Measurements from ENCODE around the gene PRDX2.

The PRDX2 gene

DNA sequence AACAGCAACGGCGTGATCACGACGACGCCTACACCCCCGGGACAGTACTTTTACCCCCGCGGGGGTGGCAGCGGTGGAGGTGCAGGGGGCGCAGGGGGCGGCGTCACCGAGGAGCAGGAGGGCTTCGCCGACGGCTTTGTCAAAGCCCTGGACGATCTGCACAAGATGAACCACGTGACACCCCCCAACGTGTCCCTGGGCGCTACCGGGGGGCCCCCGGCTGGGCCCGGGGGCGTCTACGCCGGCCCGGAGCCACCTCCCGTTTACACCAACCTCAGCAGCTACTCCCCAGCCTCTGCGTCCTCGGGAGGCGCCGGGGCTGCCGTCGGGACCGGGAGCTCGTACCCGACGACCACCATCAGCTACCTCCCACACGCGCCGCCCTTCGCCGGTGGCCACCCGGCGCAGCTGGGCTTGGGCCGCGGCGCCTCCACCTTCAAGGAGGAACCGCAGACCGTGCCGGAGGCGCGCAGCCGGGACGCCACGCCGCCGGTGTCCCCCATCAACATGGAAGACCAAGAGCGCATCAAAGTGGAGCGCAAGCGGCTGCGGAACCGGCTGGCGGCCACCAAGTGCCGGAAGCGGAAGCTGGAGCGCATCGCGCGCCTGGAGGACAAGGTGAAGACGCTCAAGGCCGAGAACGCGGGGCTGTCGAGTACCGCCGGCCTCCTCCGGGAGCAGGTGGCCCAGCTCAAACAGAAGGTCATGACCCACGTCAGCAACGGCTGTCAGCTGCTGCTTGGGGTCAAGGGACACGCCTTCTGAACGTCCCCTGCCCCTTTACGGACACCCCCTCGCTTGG, 9.3 kb downstream of the PRDX2 start:
- peak; percentile 79 for DNase-seq

DNA sequence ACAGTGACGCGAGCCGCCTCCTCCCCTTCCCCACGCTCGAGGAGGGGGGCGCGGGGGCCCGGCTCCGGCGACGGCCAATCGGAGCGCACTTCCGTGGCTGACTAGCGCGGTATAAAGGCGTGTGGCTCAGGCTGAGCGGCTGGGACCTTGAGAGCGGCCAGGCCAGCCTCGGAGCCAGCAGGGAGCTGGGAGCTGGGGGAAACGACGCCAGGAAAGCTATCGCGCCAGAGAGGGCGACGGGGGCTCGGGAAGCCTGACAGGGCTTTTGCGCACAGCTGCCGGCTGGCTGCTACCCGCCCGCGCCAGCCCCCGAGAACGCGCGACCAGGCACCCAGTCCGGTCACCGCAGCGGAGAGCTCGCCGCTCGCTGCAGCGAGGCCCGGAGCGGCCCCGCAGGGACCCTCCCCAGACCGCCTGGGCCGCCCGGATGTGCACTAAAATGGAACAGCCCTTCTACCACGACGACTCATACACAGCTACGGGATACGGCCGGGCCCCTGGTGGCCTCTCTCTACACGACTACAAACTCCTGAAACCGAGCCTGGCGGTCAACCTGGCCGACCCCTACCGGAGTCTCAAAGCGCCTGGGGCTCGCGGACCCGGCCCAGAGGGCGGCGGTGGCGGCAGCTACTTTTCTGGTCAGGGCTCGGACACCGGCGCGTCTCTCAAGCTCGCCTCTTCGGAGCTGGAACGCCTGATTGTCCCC, 10.1 kb downstream of the PRDX2 start, which contains the start of gene JUNB:
JUNB (plus strand) TSS at position 142 of the 706 bp plus-strand sequence; CDS start at position 428, 286 bp downstream.
- peak; percentile 95 for DNase-seq

DNA sequence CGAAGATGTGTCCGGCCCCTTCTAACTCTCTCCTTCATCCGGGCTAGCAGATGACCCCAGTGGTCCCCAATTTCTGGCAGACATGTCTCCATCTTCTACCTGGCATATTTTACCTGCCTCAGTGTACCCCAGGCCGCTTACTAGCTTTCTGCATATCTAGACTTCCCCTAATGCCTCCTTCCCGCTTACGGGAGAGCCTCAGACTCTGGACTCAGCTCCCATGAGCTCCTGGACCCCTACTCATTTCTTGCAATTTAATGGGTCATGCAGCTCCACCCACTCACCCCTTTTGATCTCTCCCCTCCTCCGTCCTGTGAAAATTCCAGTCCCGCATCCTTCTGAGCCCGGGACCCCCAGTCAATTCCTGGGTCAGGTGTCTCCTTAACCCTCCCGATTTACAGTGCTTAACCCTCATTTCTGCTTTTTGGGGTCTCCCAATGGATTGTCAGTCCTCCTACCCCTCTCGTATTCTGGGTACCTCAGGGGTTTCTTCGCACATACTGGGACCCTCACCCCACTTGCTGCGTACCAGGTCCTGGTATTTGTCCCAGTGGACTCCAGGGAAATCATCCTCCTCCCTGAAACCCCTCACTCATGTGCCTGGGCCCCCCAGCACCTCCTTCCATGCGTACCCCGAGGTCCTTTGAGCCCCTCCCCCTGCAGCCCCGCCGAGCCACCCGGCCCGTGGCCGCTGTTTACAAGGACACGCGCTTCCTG, 10.8 kb downstream of the PRDX2 start:
- DNase-seq, result peak; percentile 15

DNA sequence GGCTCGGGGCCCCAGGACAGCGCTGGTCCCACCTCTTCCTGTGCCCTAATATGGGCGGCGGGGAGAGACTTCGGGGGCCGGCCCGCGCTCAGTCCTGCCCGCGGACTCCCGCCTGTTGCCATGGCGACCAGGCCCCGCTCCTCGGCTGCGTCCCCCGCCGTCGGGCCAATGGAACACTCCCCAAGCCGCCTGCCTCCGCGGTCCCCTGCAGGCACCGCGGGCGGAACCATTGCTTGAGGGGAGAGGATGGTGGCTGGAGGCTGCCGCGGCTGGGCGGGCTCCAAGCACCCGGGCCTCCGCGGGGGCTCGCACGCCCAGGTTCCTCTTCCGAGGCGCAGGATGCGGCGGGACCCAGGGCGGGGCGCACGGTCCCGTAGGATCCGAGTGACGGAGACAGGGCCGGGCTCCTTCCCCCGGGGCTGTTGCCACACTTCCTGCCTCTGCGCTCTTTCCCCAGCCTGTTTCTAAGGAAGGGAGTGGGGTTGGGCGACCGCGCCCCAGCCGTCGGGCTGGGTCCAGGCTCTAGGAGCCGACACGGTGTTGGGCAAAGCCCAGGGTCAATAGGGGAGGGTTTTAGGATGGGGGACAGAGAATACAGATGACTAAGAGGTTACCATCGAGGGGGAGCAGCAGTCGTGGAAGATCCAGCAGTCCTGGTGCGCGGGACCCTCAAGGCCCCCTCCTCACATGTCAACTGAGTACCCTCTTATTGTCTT, 11.5 kb downstream of the PRDX2 start:
- peak; percentile 92 for DNase-seq

DNA sequence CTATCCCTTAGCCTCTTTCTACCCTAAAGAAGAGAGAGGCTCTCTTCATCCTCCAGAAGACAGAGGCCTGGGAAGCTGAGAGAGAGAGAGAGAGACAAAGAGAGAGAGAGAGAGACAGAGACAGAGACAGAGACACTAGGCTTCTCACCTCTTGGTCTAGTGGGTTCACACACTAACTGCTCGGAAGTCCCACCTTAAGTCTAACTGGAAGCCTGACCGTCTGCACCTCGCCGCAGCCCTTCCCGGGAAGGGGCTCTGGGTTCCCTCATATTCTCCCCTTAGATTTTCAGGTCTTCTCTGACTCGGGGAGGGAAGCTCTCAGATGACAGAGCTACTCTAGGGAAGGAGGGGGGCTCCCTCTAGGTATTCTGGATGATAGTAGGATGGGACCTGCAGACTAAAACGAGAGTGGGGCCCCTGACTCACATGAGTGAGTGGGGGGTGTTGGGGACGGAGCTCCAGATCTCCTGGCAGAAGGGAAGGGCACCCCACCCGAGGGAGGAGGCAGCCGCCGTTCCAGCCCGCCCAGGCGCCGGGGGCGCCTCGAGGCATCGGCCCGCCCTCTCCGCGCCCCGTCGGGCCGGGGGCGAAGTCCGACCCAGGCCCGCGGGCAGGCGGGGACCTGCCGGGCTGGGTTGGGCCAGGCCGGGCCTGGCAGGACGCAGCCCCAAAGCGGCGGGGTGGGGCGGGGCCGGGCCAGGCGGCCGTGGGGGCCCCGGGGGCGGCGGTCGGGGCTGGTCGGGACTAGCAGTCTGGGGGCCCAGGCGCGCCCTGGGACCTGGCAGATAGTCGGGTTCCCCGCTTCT, 12.3 kb downstream of the PRDX2 start:
- DNase-seq, result peak; percentile 56

DNA sequence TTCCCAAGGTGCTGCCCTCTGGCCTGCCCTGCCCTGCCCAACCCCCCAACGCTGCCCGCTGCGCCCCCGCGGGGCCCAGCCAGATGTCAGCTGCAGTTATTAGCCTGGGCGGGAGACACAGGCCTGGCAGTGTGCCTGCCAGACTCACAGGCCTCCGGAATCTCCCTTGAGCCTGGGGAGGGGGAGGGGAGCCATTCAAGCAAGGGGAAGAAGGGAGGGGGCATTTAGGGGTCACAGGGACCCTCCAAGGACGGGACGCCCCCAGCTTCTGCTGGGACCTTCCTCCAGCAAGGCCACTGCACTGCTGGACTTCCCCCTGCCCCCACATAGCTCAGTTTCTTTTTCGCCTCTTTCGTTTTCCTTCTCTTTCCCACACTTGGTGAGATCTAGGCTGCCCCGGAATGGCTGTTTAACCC, 12.9 kb downstream of the PRDX2 start:
- peak; percentile 61 for DNase-seq

DNA sequence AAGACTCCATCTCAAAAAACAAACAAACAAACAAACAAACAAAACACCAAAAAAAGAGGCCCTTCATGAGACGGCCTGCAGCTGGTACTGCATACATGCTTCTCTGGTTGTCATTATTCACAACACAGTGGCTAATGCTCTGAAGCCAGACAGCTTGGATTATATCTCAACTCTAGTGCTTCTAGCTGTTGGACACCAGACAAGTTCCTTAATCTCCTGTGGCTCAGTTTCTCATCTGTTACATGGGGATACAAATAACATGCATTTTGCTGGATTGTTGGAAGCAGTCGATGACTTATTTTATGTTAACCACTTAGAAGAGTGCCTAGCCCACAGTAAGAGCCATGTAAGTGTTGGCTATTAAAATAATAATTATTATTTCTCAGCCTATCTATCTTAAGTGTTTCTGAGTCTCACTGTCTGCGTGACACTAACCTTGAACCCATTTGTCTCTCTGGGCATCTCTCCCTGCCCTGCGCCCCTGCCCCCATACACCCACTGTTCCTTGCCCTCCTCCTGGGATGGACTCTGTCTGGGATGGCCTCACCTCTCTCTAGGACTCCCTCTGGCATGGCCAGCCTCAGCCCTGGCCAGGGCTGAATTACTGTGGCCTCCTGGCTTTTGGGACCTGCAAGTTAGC, 13.4 kb downstream of the PRDX2 start:
- DNase-seq, result no peak

DNA sequence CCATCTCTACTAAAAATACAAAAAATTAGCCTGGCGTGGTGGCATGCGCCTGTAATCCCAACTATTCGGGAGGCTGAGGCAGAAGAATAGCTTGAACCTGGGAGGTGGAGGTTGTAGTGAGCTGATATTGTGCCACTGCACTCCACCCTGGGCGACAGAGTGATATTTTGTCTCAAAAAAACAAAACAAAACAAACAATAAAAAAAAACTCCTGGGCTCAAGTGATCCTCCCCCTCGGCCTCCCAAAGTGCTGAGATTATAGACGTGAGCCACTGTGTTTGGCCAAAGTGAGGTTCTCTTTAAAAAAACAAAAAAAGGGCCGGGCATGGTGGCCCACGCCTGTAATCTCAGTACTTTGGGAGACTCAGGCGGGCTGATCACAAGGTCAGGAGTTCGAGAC, 14.1 kb downstream of the PRDX2 start:
- no peak for DNase-seq

DNA sequence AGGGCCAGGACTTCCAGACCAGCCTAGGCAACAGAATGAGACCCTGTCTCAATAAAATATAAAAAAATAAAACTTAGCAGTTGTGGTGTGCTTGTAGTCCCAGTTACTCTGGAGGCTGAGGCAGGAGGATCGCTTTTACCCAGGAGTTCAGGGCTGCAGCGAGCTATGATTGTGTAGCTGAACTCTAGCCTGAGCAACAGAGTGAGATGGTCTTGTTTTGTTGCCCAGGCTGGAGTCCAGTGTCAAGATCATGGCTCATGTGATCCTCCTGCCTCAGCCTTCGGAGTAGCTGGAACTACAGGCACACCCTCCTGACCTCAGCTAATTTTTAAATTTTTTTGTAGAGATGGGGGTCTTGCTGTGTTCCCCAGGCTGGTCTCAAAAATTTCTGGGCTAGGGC, 14.6 kb downstream of the PRDX2 start:
- DNase-seq, result no peak

DNA sequence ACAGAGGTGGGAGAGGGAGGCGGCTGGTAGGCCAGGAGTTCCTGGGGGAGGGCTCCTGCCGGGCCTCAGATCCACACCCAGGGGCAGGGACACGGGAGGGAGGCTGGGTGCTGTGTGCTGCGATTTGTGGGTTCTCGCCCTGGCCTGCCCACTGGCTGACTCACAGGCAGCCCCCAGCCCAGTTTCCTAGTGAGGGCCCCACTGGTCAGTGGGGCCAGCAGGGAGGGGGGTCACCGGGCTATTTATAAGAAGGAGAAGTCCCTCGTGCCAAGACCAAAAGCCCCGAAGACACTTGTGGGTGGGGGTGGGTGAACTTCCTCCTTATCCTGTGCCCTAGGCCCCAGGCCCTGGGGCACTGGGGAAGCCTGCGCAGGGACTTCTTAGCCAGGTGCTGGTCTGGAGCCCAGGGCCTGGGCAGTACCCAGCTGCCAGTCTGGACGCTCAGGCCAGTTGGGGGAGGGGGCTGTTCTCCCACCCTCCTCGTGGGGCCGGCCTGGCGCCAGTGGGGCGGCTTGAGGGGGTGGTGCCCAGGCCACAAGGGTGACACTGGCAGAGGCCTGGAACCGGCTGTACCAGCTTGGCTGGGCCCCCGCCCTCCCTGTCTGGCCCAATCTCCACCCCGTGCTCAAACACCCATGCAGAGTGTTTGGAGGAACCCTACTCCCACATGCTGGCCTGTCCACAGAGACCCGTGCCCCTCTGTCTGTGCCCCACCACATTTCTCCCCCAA, 15.3 kb downstream of the PRDX2 start:
- no peak for DNase-seq

DNA sequence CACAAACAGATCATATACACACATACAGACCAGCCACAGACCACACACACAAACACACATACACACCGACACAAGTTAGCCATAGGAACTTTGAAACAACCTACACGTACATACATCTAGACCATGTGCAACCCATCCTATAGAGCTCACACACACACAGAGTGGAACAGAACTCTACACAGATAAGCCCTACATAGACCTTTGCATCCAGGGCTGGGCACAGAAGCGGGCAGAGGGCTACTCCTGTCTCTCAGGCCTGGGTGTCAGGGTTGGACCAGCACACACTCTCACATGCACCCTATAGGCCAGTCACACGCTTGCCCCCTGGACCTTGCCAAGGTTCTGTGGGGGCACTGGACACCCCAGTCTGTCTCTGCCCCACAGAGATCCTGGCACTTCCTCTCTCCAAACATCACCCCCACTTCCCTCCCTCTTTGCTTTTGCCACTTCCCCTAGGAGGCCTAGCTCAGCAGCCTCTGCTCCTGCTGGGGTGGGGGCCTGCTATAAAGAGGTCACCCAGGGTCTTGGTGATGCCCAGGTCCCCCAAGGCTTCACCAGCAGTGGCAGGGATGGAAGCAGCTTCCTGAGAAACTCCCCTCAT, 16.1 kb downstream of the PRDX2 start:
- peak; percentile 15 for DNase-seq

DNA sequence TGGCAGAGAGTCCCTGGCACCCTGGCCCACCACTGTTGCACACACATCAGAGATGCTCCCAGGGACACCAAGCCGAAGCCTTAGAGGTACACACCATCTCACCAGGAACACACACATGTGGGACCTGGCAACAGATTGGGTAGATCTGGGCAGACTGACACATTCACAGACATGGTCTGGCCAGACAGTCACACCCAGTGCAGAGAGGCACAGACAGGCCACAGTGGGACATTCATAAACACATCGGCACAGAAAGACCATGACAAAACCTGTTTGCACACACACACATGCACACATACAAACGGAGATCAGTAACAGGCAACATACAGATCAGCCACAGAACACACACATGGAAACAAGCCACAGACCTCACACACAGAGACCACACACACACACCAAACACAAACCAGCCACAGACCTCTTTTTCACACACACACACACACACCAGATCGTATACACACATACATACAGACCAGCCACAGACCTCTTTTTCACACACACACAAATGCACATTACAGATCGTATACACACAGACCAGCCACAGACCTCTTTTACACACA, 16.6 kb downstream of the PRDX2 start:
- DNase-seq, result peak; percentile 30

DNA sequence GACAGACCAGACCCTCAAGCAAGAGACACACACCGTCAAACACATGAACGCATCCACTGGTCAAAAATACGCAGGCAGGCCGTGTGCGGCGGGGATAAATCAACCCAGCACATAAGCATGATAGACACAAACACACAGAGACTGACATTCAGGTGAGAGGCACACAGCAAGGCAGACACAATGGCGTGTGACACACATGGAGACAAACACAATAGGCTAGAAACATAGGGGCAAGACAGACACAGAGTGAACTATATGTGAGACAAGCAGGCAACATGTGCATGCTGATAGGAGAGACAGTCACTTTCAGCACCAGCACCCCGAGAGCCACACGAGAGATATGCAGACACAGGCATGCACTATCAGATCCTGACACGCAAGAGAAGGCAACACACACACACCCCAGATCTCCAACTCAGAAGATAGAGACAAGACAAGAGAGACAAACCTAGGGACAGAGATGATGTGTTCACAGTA, 17.2 kb downstream of the PRDX2 start:
- no peak for DNase-seq

DNA sequence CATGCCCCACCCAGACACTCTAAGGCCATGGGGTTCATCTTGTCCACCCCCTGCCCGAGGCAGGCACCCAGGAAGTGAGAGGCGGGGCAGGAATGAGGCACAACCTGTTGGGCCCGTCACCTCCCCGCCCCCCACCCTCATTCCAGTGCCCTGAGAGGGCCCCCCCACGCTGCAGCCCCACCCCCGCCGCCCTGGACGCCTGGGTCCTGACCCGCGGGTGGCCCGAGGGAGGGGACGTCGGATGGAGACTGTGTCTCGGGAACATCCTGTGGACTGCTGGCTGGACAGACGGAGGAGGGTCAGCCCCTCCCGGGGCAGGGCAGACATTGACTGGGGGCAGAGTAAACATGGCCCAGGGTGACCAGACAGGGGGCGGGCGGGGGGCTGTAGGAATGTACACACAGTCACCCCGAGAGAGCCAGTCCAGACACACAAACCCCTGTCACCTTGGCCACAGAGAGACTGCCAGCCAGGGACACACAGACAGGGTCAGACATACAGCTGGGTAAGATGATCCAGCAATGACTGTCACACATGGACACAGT, 17.7 kb downstream of the PRDX2 start:
- peak; percentile 22 for DNase-seq

DNA sequence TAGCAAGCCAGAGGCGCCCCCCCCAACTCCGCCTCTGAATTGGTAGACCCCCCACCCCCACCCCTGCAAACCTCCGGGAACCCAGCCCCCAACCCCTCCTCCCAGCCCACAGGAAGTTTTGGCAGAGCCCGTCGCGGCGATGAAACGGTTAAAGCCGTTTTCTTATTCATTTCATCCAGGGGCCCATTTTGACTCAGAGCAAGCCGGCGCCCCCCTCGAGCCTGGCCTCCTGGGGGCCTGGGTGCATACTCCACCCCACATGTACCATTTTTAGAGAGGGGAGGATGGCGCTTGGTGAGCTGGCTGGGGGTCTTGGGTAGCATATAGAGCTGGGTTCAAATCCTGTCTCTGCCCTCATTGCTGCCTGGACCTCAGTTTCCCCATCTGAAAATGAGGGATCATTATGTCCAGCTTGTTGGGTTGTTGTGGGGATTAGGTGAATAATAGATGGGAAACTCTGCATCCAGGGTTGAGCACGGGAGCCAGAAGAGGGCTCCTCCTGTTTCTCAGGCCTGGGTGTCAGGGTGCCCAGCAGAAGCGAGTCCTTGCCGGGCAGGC, 18.2 kb downstream of the PRDX2 start:
- DNase-seq, result peak; percentile 64

DNA sequence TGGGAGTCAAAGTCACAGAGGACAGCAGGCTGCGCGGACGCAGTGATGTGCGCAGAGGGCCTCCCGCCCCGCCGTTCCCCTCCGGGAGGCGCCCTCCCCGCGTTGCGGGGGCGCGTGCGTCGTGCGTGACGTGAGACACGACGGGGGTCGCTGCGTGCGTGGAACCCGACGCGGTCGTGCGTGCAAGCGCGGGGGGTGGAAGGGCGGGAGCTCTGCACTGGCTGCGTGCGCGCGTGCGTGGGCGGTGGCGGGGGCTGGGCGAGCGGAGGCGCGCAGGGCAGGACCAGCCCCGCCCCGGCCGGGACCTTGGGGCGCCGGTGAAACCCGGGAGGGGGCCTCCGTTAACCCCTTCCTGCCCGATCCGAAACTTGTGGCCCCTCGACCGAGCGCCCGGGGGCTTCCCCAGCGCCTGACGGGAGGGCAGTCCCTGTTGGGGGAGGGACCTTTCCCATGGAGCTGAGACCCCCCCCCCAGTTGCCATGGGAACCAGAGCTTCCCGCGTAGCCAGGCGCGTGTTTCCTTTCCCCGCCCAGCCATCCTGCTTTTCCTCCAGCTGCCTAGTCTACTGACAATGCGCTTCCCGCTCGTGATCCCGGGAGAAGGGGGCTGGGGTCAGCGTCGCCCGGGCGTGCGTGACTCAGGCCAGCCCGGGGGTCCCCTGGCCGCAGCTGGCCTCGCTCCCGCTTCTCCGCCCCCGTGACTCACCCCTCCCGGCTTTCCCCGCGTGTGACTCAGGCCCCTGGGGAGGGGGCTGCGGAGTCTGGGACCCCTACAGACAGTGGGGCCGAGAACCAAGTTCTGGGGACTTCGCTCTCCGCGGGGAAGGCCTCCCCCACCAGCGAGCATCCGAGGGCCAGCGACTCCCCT, 18.9 kb downstream of the PRDX2 start:
- DNase-seq, result peak; percentile 88

DNA sequence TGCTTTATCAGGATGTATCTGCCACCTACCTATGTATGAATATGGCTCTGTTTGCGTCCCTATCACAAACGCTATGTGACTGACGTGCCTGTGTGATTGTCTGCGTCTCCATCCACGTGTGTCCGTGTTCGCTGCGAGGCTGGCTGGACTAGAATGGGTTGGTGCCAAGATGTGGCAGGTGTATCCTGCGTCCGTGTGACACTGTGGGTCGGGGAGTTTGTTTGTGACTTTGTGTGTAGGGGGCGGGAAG, 19.5 kb downstream of the PRDX2 start:
- DNase-seq, result no peak

DNA sequence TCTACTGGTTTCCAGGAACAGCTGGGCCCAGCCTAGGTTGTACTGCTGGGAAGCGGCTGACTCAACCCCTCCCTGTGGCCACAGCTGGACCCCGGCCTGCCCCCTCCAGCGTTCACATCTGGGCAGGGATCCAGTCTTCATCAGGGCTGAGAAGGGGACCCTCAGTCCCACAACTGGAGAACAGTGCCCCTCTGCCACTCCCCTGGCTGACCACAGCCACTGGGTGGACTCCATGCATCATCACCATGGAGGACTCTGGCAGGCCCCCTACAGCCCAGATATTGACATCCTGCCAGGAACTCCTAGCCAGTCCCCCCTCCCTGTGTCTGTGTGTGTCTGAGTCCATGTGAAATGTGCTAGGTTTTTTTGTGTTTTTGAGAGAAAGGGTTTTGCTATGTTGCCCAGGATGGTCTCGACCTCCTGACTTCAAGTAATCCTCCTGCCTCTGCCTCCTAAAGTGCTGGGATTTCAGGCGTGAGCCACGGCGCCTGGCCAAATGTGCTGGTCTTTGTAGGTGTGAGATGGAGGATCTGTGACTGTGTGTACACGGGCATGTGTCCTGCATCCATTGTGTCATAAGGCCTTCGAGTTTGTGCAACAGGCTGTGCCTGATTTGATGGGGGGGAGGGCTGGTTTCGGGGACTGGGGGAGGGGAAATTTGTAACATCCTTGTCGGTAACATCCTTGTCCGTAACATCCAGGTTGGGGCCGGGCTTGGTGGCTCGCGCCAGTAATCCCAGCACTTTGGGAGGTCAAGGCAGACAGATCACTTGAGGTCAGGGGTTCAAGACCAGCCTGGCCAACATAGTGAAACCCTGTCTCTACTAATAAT, 22.2 kb downstream of the PRDX2 start:
- DNase-seq, result no peak
